WTC11 (cell line): ENCODE measurements around the gene HLA-F.

ENCODE experiments used
- AFF4 ChIP-seq: sonication (generic); formaldehyde crosslinking; IDR thresholded peaks from 2 replicates; pipeline ENCODE4 v1.8.1; 2023; ENCODE audit warnings: mild to moderate bottlenecking, missing genetic modification reagents, borderline replicate concordance
- CTCF ChIP-seq: fragments of 200-600 bp; IDR thresholded peaks from 2 replicates; pipeline ENCODE4 v1.8.0; 2022; ENCODE audit warnings: antibody characterized with exemption
- E2F4 ChIP-seq: sonication (generic); formaldehyde crosslinking; IDR thresholded peaks from 2 replicates; pipeline ENCODE4 v1.8.1; 2022; ENCODE audit warnings: low read depth, mild to moderate bottlenecking, moderate library complexity, missing genetic modification reagents, borderline replicate concordance
- ELF4 ChIP-seq: sonication (generic); formaldehyde crosslinking; IDR thresholded peaks from 2 replicates; pipeline ENCODE4 v1.8.1; 2022; ENCODE audit warnings: low read depth, mild to moderate bottlenecking, moderate library complexity, missing genetic modification reagents
- FOXK1 ChIP-seq: sonication (generic); formaldehyde crosslinking; IDR thresholded peaks from 2 replicates; pipeline ENCODE4 v1.8.0; 2022; ENCODE audit warnings: mild to moderate bottlenecking, moderate library complexity, missing genetic modification reagents
- GRHL2 ChIP-seq: fragments of 250-450 bp; sonication (Bioruptor Pico); IDR thresholded peaks from 2 replicates; pipeline ENCODE4 v1.8.0; 2022; ENCODE audit warnings: mild to moderate bottlenecking, moderate library complexity; ENCODE audit not compliant: insufficient replicate concordance, severe bottlenecking
- IRF2 ChIP-seq: sonication (generic); formaldehyde crosslinking; IDR thresholded peaks from 2 replicates; pipeline ENCODE4 v1.8.0; 2022; ENCODE audit warnings: low read depth, missing genetic modification reagents, borderline replicate concordance
- JUN ChIP-seq: sonication (generic); formaldehyde crosslinking; IDR thresholded peaks from 2 replicates; pipeline ENCODE4 v1.8.0; 2023; ENCODE audit warnings: mild to moderate bottlenecking, missing genetic modification reagents
- KAT7 ChIP-seq: sonication (generic); formaldehyde crosslinking; IDR thresholded peaks from 2 replicates; pipeline ENCODE4 v1.8.1; 2023; ENCODE audit warnings: missing genetic modification reagents, mild to moderate bottlenecking, borderline replicate concordance
- MAX ChIP-seq: sonication (generic); formaldehyde crosslinking; IDR thresholded peaks from 2 replicates; pipeline ENCODE4 v1.8.0; 2022; ENCODE audit warnings: mild to moderate bottlenecking, missing genetic modification reagents
- MYBL2 ChIP-seq: sonication (generic); formaldehyde crosslinking; IDR thresholded peaks from 2 replicates; pipeline ENCODE4 v1.8.1; 2023; ENCODE audit warnings: mild to moderate bottlenecking, moderate library complexity, missing genetic modification reagents
- NFYB ChIP-seq: sonication (generic); formaldehyde crosslinking; conservative IDR thresholded peaks from 2 replicates; pipeline ENCODE4 v1.8.0; 2022; ENCODE audit warnings: low read depth, missing genetic modification reagents
- PRRX2 ChIP-seq: fragments of 250-450 bp; sonication (Bioruptor Pico); IDR thresholded peaks from 2 replicates; pipeline ENCODE4 v1.8.0; 2021; ENCODE audit warnings: mild to moderate bottlenecking

GRCh38 chr6:29752451-29753308 is 29.4 kb downstream of the HLA-F start:
- TF ChIP-seq GRHL2 (CRISPR knock-in tag) = no peak
- TF ChIP-seq MYBL2 (CRISPR knock-in tag) = no peak
- peak; percentile 57; the same call in 1 of the 2 replicates for TF ChIP-seq FOXK1
- TF ChIP-seq CTCF = peak; percentile 76
- TF ChIP-seq JUN = no peak
- TF ChIP-seq E2F4 (CRISPR knock-in tag) = no peak
- TF ChIP-seq ELF4 (CRISPR knock-in tag) = no peak
- no peak for TF ChIP-seq PRRX2 (CRISPR knock-in tag)
- TF ChIP-seq MAX (CRISPR knock-in tag) = 0 out of 2 replicates have a peak, but pooled peaks have one; percentile 30
- no peak for TF ChIP-seq IRF2 (CRISPR knock-in tag)
- TF ChIP-seq NFYB (CRISPR knock-in tag) = no peak
- no peak for TF ChIP-seq AFF4 (CRISPR knock-in tag)
- TF ChIP-seq KAT7 (CRISPR knock-in tag) = no peak
